Right hindlimb (tissue), 1 donor: Measurements from ENCODE around the gene RGS9BP.
"Not testable (repeated sequence)": the region's sequence is repeated elsewhere in the genome, so short reads cannot be mapped to it uniquely, and the experiment has no call there.

ENCODE experiments used
- DNase-seq: peaks from one replicate; pipeline ENCODE4 v3.0.0-alpha.2; 2018

RGS9BP gene

GRCh38 chr19:32675720-32676185, at the start of gene RGS9BP:
Gene RGS9BP, plus strand, starts transcription at chr19:32675848. Its CDS starts 416 bp downstream, at chr19:32676264.
- peak; percentile 74 for DNase-seq

GRCh38 chr19:32626969-32627368, 48.7 kb upstream of the RGS9BP start:
- no peak for DNase-seq

GRCh38 chr19:32627714-32628270, 47.9 kb upstream of the RGS9BP start:
- DNase-seq = no peak

GRCh38 chr19:32630338-32630737, 45.3 kb upstream of the RGS9BP start:
- DNase-seq = no peak

- no peak for DNase-seq
Observed at GRCh38 chr19:32631381-32631780, 44.3 kb upstream of the RGS9BP start.

- DNase-seq = no peak
Observed at GRCh38 chr19:32637480-32637879, 38.2 kb upstream of the RGS9BP start.

- DNase-seq = no peak
Observed at GRCh38 chr19:32638625-32639024, 37.0 kb upstream of the RGS9BP start.

- no peak for DNase-seq
Observed at GRCh38 chr19:32642771-32643170, 32.9 kb upstream of the RGS9BP start.

GRCh38 chr19:32646556-32646955, 29.1 kb upstream of the RGS9BP start:
- no peak for DNase-seq

GRCh38 chr19:32647361-32647760, 28.3 kb upstream of the RGS9BP start:
- DNase-seq = no peak

- DNase-seq = no peak
Observed at GRCh38 chr19:32649751-32650150, 25.9 kb upstream of the RGS9BP start.

GRCh38 chr19:32650671-32651070, 25.0 kb upstream of the RGS9BP start:
- DNase-seq = no peak

- peak; percentile 55 for DNase-seq
Observed at GRCh38 chr19:32651729-32652140, 23.9 kb upstream of the RGS9BP start.

- not testable (repeated sequence) for DNase-seq
Observed at GRCh38 chr19:32652331-32652730, 23.3 kb upstream of the RGS9BP start.

GRCh38 chr19:32652894-32653598, 22.6 kb upstream of the RGS9BP start:
- DNase-seq = peak; percentile 40

GRCh38 chr19:32653599-32653915, 22.1 kb upstream of the RGS9BP start:
- DNase-seq = no peak

GRCh38 chr19:32656379-32656778, 19.3 kb upstream of the RGS9BP start:
- DNase-seq = not testable (repeated sequence)

- no peak for DNase-seq
Observed at GRCh38 chr19:32658075-32658474, 17.6 kb upstream of the RGS9BP start.

GRCh38 chr19:32658527-32658926, 17.1 kb upstream of the RGS9BP start:
- DNase-seq = no peak

- DNase-seq = no peak
Observed at GRCh38 chr19:32661318-32661717, 14.3 kb upstream of the RGS9BP start.

- DNase-seq = no peak
Observed at GRCh38 chr19:32662186-32662585, 13.5 kb upstream of the RGS9BP start.

GRCh38 chr19:32666084-32666483, 9.6 kb upstream of the RGS9BP start:
- DNase-seq = no peak

GRCh38 chr19:32669310-32669709, 6.3 kb upstream of the RGS9BP start:
- DNase-seq = no peak

- no peak for DNase-seq
Observed at GRCh38 chr19:32671883-32672593, 3.6 kb upstream of the RGS9BP start.
